Karpas-422 (cell line): Measurements from ENCODE around the gene GPR65. TPM values are rescaled to one million over a fixed set of nuclear protein-coding genes. Genes with fewer than 3 reads are reported as not detected.

Source experiments
- DNase-seq: peaks from one replicate; pipeline ENCODE4 v3.0.0-alpha.2; 2015
- H2AFZ ChIP-seq: fragments of 200-600 bp; sonication (generic); 2 replicates; pipeline ENCODE4 v1.6.1; 2014; ENCODE audit warnings: antibody characterized with exemption, low read length, mixed read lengths
- H3K27ac ChIP-seq: fragments of 200-600 bp; sonication (generic); 2 replicates; pipeline ENCODE4 v1.5.1; 2014; ENCODE audit warnings: mild to moderate bottlenecking, low read length, moderate library complexity
- H3K27me3 ChIP-seq: fragments of 200-600 bp; sonication (generic); 2 replicates; pipeline ENCODE4 v1.6.1; 2014; ENCODE audit warnings: low read length, mixed read lengths
- H3K36me3 ChIP-seq: fragments of 200-600 bp; sonication (generic); 2 replicates; pipeline ENCODE4 v1.6.1; 2014; ENCODE audit warnings: low read length, mixed read lengths; ENCODE audit not compliant: insufficient read depth
- H3K4me1 ChIP-seq: fragments of 200-600 bp; sonication (generic); 2 replicates; pipeline ENCODE4 v1.6.1; 2014; ENCODE audit warnings: mild to moderate bottlenecking, low read length, mixed read lengths
- H3K4me2 ChIP-seq: fragments of 200-600 bp; sonication (generic); 2 replicates; pipeline ENCODE4 v1.6.1; 2014; ENCODE audit warnings: low read length, low read depth, mild to moderate bottlenecking; ENCODE audit not compliant: poor library complexity, severe bottlenecking
- H3K4me3 ChIP-seq: fragments of 200-600 bp; sonication (generic); 2 replicates; pipeline ENCODE4 v1.5.1; 2014; ENCODE audit warnings: mild to moderate bottlenecking, antibody characterized with exemption, low read length, mixed read lengths
- H3K79me2 ChIP-seq: fragments of 200-600 bp; sonication (generic); 2 replicates; pipeline ENCODE4 v1.6.1; 2014; ENCODE audit warnings: mild to moderate bottlenecking, low read length, mixed read lengths
- H3K9ac ChIP-seq: fragments of 200-600 bp; sonication (generic); 2 replicates; pipeline ENCODE4 v1.6.0; 2014; ENCODE audit warnings: low read length
- H3K9me2 ChIP-seq: fragments of 200-600 bp; sonication (generic), shearing (Covaris generic); replicated peaks from 2 replicates; pipeline ENCODE4 v1.6.0; 2014; ENCODE audit warnings: mild to moderate bottlenecking, low read length, moderate library complexity; ENCODE audit not compliant: insufficient read depth
- H3K9me3 ChIP-seq: fragments of 300-700, 200-600 bp; sonication (generic); 2 replicates; pipeline ENCODE4 v1.6.1; 2014; ENCODE audit warnings: low read length, mixed read lengths
- H4K20me1 ChIP-seq: fragments of 200-600 bp; sonication (generic); 2 replicates; pipeline ENCODE4 v1.6.1; 2014; ENCODE audit warnings: mild to moderate bottlenecking, antibody characterized with exemption, low read length, low read depth; ENCODE audit not compliant: insufficient read depth
- total RNA-seq: library from RNA; depleted of rRNA; stranded (reverse); fragments of >200 nt; shearing (Covaris generic); gene quantifications from 2 replicates; pipeline ENCODE4 v1.2.3, GENCODE V29; 2014; ENCODE audit warnings: low replicate concordance

GPR65 gene
- total RNA-seq, 1 experiment from 2014 or later = 8.1 TPM

DNA sequence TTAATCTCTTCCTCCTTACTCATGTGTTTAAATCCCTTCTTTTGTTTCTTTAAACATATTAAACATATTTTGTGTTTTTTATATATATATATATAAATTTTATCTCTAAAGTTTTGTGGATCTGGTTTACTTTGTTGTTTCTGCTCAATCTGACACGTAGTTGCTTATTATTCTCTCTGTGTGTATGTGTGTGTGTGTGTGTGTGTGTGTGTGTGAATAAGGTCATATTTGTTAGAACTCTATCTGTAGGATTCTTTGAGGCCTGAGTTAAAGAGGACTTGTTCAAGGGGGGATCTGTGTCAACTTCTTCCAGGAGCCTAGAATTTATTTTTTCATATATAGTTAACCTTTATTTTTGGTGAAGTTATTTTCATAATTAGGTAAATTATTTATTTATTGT is 2.7 kb downstream of the GPR65 start:
- no peaks in the 10 kb centered on the region for H3K27me3 ChIP-seq

GRCh38 chr14:88008039-88008742 is 3.3 kb downstream of the GPR65 start:
- no peaks in the 10 kb centered on the region for H3K9me2 ChIP-seq
- no peak overlapping the region for H3K27ac ChIP-seq
- no peak for DNase-seq
- no peaks in the 10 kb centered on the region for H4K20me1 ChIP-seq
- no peaks in the 10 kb centered on the region for H3K79me2 ChIP-seq
- H3K4me3 ChIP-seq = no peak overlapping the region
- H3K9me3 ChIP-seq = no peaks in the 10 kb centered on the region
- H3K4me1 ChIP-seq = peaks cover 28% of the 10 kb centered on the region
- no peak overlapping the region for H2AFZ ChIP-seq
- H3K4me2 ChIP-seq = no peak overlapping the region
- H3K27me3 ChIP-seq = no peaks in the 10 kb centered on the region
- no peaks in the 10 kb centered on the region for H3K36me3 ChIP-seq
- H3K9ac ChIP-seq = no peak overlapping the region

More for the DNA sequence above, 2.7 kb downstream of the GPR65 start:
- no peak overlapping the region for H3K4me2 ChIP-seq
- H3K79me2 ChIP-seq = no peaks in the 10 kb centered on the region
- H2AFZ ChIP-seq = no peak overlapping the region
- H3K27ac ChIP-seq = no peak overlapping the region
- no peaks in the 10 kb centered on the region for H3K9me3 ChIP-seq
- peaks cover 28% of the 10 kb centered on the region for H3K4me1 ChIP-seq
- no peak for DNase-seq
- H3K36me3 ChIP-seq = no peaks in the 10 kb centered on the region
- no peaks in the 10 kb centered on the region for H4K20me1 ChIP-seq
- H3K4me3 ChIP-seq = no peak overlapping the region
- no peak overlapping the region for H3K9ac ChIP-seq
- H3K9me2 ChIP-seq = no peaks in the 10 kb centered on the region

GRCh38 chr14:88009486-88009885 is 4.6 kb downstream of the GPR65 start:
- Histone ChIP-seq H4K20me1 (no peaks in the 10 kb centered on the region), H3K27me3 (no peaks in the 10 kb centered on the region), H3K4me1 (peaks cover 29% of the 10 kb centered on the region), H3K9me2 (no peaks in the 10 kb centered on the region), H3K4me3 (no peak overlapping the region), H3K9ac (no peak overlapping the region), H3K79me2 (no peaks in the 10 kb centered on the region), H3K27ac (no peak overlapping the region), H2AFZ (no peak overlapping the region), H3K9me3 (no peaks in the 10 kb centered on the region), H3K36me3 (no peaks in the 10 kb centered on the region), H3K4me2 (no peak overlapping the region)
- DNase-seq = no peak

DNA sequence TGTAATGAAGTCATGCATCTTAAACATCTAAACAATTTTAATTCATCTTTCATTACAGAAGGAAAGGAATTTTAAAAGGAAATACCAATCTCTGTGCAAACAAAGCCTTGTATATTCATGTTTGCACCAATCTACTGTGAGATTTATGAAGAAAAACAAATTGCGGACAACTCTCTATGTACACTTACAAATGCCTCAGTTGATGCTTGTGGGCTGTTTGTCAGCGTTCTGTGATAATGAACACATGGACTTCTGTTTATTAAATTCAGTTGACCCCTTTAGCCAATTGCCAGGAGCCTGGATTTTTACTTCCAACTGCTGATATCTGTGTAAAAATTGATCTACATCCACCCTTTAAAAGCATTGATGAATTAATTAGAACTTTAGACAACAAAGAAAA is 5.4 kb downstream of the GPR65 start:
- H4K20me1 ChIP-seq = no peaks in the 10 kb centered on the region
- H3K4me2 ChIP-seq = no peak overlapping the region
- no peak for DNase-seq
- no peaks in the 10 kb centered on the region for H3K36me3 ChIP-seq
- no peak overlapping the region for H3K4me3 ChIP-seq
- no peak overlapping the region for H3K9ac ChIP-seq
- no peaks in the 10 kb centered on the region for H3K9me3 ChIP-seq
- H3K79me2 ChIP-seq = no peaks in the 10 kb centered on the region
- H3K4me1 ChIP-seq = peaks cover 22% of the 10 kb centered on the region
- no peak overlapping the region for H2AFZ ChIP-seq
- no peaks in the 10 kb centered on the region for H3K27me3 ChIP-seq
- H3K9me2 ChIP-seq = no peaks in the 10 kb centered on the region
- H3K27ac ChIP-seq = no peak overlapping the region

GRCh38 chr14:88012495-88012894 is 7.6 kb downstream of the GPR65 start:
- H3K9me3 ChIP-seq = no peaks in the 10 kb centered on the region
- H4K20me1 ChIP-seq = no peaks in the 10 kb centered on the region
- no peaks in the 10 kb centered on the region for H3K79me2 ChIP-seq
- no peak overlapping the region for H3K4me2 ChIP-seq
- H3K27me3 ChIP-seq = no peaks in the 10 kb centered on the region
- no peaks in the 10 kb centered on the region for H3K9me2 ChIP-seq
- no peak overlapping the region for H3K4me3 ChIP-seq
- no peak for DNase-seq
- no peak overlapping the region for H3K27ac ChIP-seq
- no peaks in the 10 kb centered on the region for H3K36me3 ChIP-seq
- peaks cover 3% of the 10 kb centered on the region for H3K4me1 ChIP-seq
- H3K9ac ChIP-seq = no peak overlapping the region
- no peak overlapping the region for H2AFZ ChIP-seq

- Histone ChIP-seq H3K27ac (no peak overlapping the region), H3K4me1 (peaks cover 3% of the 10 kb centered on the region), H4K20me1 (no peaks in the 10 kb centered on the region), H2AFZ (no peak overlapping the region), H3K4me2 (peak overlapping the region; percentile 17), H3K9ac (no peak overlapping the region), H3K27me3 (no peaks in the 10 kb centered on the region), H3K9me2 (no peaks in the 10 kb centered on the region), H3K9me3 (no peaks in the 10 kb centered on the region), H3K36me3 (no peaks in the 10 kb centered on the region), H3K79me2 (no peaks in the 10 kb centered on the region), H3K4me3 (no peak overlapping the region)
- DNase-seq = peak; percentile 88
Observed at GRCh38 chr14:88013750-88014349, 8.9 kb downstream of the GPR65 start.

DNA sequence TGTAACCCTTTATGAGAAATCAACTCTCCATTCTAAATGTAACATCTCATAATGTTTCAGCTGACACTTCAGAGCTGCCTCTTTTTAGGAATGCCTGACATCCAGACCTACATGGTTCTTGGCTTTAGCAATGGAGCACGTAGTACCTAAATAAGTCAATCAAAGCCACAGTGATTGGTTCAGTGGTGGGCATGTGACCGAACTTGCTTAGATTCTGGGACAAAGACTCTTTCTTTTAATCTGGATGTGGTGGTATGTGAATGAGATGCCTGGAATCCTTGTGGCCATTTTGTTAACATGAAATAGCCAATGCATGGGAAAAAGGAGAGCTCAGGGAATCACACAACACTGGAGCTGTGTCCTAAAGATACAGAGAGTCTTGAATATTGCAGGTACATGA is 11.8 kb downstream of the GPR65 start:
- no peak for DNase-seq
- no peaks in the 10 kb centered on the region for H3K27me3 ChIP-seq
- H3K36me3 ChIP-seq = no peaks in the 10 kb centered on the region
- H3K4me3 ChIP-seq = no peak overlapping the region
- peaks cover 3% of the 10 kb centered on the region for H3K4me1 ChIP-seq
- no peak overlapping the region for H3K27ac ChIP-seq
- H3K9ac ChIP-seq = no peak overlapping the region
- H3K9me2 ChIP-seq = no peaks in the 10 kb centered on the region
- H2AFZ ChIP-seq = no peak overlapping the region
- no peak overlapping the region for H3K4me2 ChIP-seq
- no peaks in the 10 kb centered on the region for H3K9me3 ChIP-seq
- H3K79me2 ChIP-seq = no peaks in the 10 kb centered on the region
- H4K20me1 ChIP-seq = no peaks in the 10 kb centered on the region

- no peaks in the 10 kb centered on the region for H3K9me3 ChIP-seq
- no peak overlapping the region for H3K27ac ChIP-seq
- H3K27me3 ChIP-seq = no peaks in the 10 kb centered on the region
- H3K4me3 ChIP-seq = no peak overlapping the region
- no peak overlapping the region for H3K4me2 ChIP-seq
- H3K36me3 ChIP-seq = no peaks in the 10 kb centered on the region
- no peak overlapping the region for H2AFZ ChIP-seq
- no peaks in the 10 kb centered on the region for H4K20me1 ChIP-seq
- H3K79me2 ChIP-seq = no peaks in the 10 kb centered on the region
- H3K9ac ChIP-seq = no peak overlapping the region
- H3K4me1 ChIP-seq = peaks cover 3% of the 10 kb centered on the region
- no peaks in the 10 kb centered on the region for H3K9me2 ChIP-seq
- DNase-seq = no peak
Observed at GRCh38 chr14:88017535-88017934, 12.6 kb downstream of the GPR65 start.
